Body of pancreas (tissue), 4 donors: ENCODE data around the gene COL4A2. TPM values are rescaled to one million over a fixed set of nuclear protein-coding genes. Genes with fewer than 3 reads are reported as not detected.

Source experiments
- ATAC-seq: fragments of 150-250 bp; one replicate; pipeline ENCODE4 v1.9.1; 2016
- DNase-seq, 4 donors: peaks; one replicate each; pipeline ENCODE4 v3.0.0-alpha.2; 2019
- H3K27ac ChIP-seq, 4 donors: fragments of 200-600 bp; sonication (generic); 1 replicate in 3 of 4; 2 replicates in 1 of 4; pipeline versions ENCODE4 v1.5.1 to v1.6.1; 2016 to 2019; ENCODE audit warnings: mild to moderate bottlenecking in 1 of 4, mixed read lengths in 1 of 4, moderate library complexity in 1 of 4
- H3K27me3 ChIP-seq, 2 donors: fragments of 200-600 bp; sonication (generic); one replicate each; pipeline ENCODE4 v1.6.0; 2016; ENCODE audit warnings: mild to moderate bottlenecking in 1 of 2
- H3K36me3 ChIP-seq, 2 donors: fragments of 200-600 bp; sonication (generic); replicated peaks in 1 of 2; 2 replicates each; pipeline ENCODE4 v1.5.1; 2016; ENCODE audit warnings: low read depth in 2 of 2; ENCODE audit not compliant: insufficient read depth in 1 of 2
- H3K4me1 ChIP-seq: fragments of 200-600 bp; sonication (generic); one replicate; pipeline ENCODE4 v1.6.0; 2016
- H3K4me3 ChIP-seq, 2 donors: fragments of 200-600 bp; sonication (generic); 1 replicate in 1 of 2; 2 replicates in 1 of 2; pipeline ENCODE4 v1.5.1; 2016 to 2019
- H3K9me3 ChIP-seq, 3 donors: fragments of 200-600 bp; sonication (generic); 1 replicate in 2 of 3; 2 replicates in 1 of 3; pipeline ENCODE4 v1.5.1; 2016
- POLR2A ChIP-seq, 3 donors: fragments of 450-650 bp; IDR thresholded peaks; one replicate each; pipeline ENCODE4 v1.6.1; 2016; ENCODE audit warnings: antibody characterized with exemption in 3 of 3, mild to moderate bottlenecking in 2 of 3
- WGBS, 2 donors: methylation state at CpG; one replicate each; pipeline ENCODE4 v1.1.5; 2017; 5-methylcytosine and 5-hydroxymethylcytosine counted together
- intact Hi-C: fragments of 100-400 bp; cut with DNase I; formaldehyde crosslinking; loops from one replicate; pipeline ENCODE4 v1.15.1; 2023
- total RNA-seq, 2 donors: library from RNA; depleted of rRNA; stranded (reverse); fragments of >200 nt; gene quantifications; one replicate each; pipeline ENCODE4 v1.1.0, GENCODE V29; 2016
- TF ChIP-seq, protein P1 (sequence below), 7 experiments: fragments of 450-650 bp in 4 of 7; fragments of 200-600 bp in 3 of 7; sonication (generic) in 3 of 7; IDR thresholded peaks; one replicate each; pipeline ENCODE4 v1.5.1; 2016 to 2019; ENCODE audit warnings: antibody characterized with exemption in 7 of 7

Gene COL4A2
- total RNA-seq, 2 donors from 2014 or later, result 69.3 to 230 TPM

DNA sequence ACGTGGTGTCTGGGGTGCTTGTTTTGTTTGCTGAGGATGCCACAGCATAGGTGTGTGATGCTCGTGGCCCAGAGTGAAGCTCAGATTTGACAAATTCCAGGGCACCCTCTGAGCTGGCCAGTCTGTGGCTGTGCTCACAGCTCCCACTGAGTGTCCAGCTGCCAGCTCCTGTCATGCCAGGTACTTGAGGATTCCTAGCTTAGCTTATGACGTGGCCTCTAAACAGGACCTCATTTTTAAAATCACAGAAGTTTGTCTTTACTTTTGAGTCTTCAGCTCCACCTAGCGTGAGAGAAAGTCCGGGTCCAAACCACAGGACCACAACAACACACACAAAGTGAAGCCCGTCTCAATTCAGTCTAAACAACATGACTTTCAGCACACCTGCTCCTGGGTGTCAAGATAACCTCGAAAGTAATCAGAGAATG lies 137.2 kb downstream of the COL4A2 start:
- Histone ChIP-seq H3K4me3 (no peak overlapping the region), H3K27me3 (no peaks in the 10 kb centered on the region), H3K4me1 (peaks cover 6% of the 10 kb centered on the region), H3K36me3 (no peaks in the 10 kb centered on the region), H3K9me3 (no peaks in the 10 kb centered on the region), H3K27ac (no peak overlapping the region)
- no peak for ATAC-seq
- DNase-seq, result no peak
- TF ChIP-seq POLR2A (IDR thresholded peaks at IDR 0.05), result no peak
- TF ChIP-seq, protein P1, sequence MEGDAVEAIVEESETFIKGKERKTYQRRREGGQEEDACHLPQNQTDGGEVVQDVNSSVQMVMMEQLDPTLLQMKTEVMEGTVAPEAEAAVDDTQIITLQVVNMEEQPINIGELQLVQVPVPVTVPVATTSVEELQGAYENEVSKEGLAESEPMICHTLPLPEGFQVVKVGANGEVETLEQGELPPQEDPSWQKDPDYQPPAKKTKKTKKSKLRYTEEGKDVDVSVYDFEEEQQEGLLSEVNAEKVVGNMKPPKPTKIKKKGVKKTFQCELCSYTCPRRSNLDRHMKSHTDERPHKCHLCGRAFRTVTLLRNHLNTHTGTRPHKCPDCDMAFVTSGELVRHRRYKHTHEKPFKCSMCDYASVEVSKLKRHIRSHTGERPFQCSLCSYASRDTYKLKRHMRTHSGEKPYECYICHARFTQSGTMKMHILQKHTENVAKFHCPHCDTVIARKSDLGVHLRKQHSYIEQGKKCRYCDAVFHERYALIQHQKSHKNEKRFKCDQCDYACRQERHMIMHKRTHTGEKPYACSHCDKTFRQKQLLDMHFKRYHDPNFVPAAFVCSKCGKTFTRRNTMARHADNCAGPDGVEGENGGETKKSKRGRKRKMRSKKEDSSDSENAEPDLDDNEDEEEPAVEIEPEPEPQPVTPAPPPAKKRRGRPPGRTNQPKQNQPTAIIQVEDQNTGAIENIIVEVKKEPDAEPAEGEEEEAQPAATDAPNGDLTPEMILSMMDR (IDR thresholded peaks at IDR 0.05), result peak in 1 of 7 experiments; percentile 16
- WGBS, 2 donors, result 38 to 59% methylated on average over 7 of the region's 7 CpGs
- intact Hi-C loops, result no loop called here

DNA sequence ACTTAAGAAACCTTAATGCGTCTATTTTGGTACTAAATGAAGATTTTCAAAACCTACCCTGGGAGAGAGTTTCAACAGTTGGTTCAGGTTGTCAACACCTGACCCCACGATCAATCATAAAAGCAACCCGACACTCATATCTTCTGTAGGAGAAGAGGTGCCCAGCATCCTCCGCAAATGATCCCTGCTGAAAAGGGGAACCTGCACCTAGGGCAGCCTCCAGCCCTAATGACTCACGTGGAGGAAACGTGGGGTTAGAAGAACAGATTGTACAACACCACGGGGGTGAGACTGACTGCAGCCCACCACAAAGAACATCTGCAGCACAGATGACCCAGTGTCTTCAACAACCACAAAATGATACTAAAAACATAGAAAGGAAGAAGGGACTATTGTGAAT lies 138.1 kb downstream of the COL4A2 start:
- H3K9me3 ChIP-seq, result no peaks in the 10 kb centered on the region
- H3K4me1 ChIP-seq, result peaks cover 6% of the 10 kb centered on the region
- WGBS, 2 donors, result 73 to 84% methylated on average over 7 of the region's 7 CpGs
- no peak overlapping the region for H3K4me3 ChIP-seq
- H3K27ac ChIP-seq, result no peak overlapping the region
- H3K27me3 ChIP-seq, result no peaks in the 10 kb centered on the region
- TF ChIP-seq, protein P1 (IDR thresholded peaks at IDR 0.05), result no peak
- no peak for TF ChIP-seq POLR2A (IDR thresholded peaks at IDR 0.05)
- intact Hi-C loops, result no loop called here
- no peak for ATAC-seq
- H3K36me3 ChIP-seq, result no peaks in the 10 kb centered on the region
- DNase-seq, result no peak

DNA sequence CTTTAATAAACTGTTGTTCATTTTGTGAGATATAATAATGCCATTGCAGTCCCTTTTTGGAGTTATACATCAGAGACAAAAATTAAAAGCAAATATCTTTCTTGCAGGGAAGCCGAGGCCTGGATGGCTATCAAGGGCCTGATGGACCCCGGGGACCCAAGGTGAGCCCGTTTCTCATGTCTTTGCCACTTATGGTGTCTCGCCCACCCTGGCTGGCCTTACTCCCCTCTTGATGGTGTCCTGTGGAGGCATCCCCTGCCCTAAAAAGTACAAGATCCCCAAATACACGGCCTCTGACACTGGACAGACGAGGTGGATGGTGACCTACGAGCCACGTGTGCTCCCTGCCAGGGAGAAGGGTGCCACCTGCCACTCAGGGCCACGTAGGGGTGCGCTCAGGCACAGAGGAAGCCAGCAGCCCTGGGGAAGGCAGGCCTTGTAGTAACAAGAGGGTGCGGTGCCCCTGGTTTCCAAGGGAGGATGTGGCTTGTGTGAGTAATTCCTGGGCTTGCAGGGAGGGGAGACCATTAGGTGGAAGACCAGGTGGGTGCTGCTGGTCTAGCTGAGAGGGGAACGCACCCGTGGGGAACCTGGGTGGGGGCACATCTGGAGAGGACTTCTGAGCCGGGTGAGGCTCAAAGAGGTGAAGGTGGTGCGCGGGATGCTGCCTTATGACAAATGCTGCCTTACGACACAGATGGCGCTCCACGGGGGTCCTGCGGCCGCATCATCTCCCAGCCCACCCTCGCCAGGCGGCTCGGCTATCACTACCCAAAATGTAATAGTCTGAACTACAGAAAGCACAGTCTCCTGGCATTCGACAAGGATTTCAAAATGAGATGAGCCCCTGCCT lies 138.9 kb downstream of the COL4A2 start:
- Histone ChIP-seq H3K36me3 (no peaks in the 10 kb centered on the region), H3K4me1 (peaks cover 6% of the 10 kb centered on the region), H3K9me3 (no peaks in the 10 kb centered on the region), H3K27ac (no peak overlapping the region), H3K4me3 (no peak overlapping the region), H3K27me3 (no peaks in the 10 kb centered on the region)
- DNase-seq, result no peak
- intact Hi-C loops, result no loop called here
- TF ChIP-seq, protein P1 (IDR thresholded peaks at IDR 0.05), result no peak
- TF ChIP-seq POLR2A (IDR thresholded peaks at IDR 0.05), result no peak
- 86 to 89% methylated on average over 20 to 25 of the region's 25 CpGs for WGBS, 2 donors
- no peak for ATAC-seq

DNA sequence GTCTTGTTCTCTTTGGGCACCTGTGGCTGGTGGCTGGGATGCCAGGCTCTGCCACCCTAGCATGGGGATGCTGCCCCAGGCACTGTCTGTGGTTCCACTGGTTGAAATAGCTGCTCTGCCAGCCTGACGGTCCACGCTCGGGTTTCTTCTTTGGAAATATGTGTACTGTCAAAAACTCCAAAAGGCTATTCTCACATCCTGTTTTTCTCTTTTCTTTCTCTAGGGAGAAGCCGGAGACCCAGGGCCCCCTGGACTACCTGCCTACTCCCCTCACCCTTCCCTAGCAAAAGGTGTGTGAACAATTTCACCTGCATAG lies 139.4 kb downstream of the COL4A2 start:
- Histone ChIP-seq H3K27ac (no peak overlapping the region), H3K27me3 (no peaks in the 10 kb centered on the region), H3K36me3 (no peaks in the 10 kb centered on the region), H3K4me1 (peaks cover 6% of the 10 kb centered on the region), H3K4me3 (no peak overlapping the region), H3K9me3 (no peaks in the 10 kb centered on the region)
- intact Hi-C loops, result no loop called here
- 64 to 66% methylated on average over 4 of the region's 4 CpGs for WGBS, 2 donors
- ATAC-seq, result no peak
- TF ChIP-seq, protein P1 (IDR thresholded peaks at IDR 0.05), result no peak
- TF ChIP-seq POLR2A (IDR thresholded peaks at IDR 0.05), result no peak
- DNase-seq, result no peak

DNA sequence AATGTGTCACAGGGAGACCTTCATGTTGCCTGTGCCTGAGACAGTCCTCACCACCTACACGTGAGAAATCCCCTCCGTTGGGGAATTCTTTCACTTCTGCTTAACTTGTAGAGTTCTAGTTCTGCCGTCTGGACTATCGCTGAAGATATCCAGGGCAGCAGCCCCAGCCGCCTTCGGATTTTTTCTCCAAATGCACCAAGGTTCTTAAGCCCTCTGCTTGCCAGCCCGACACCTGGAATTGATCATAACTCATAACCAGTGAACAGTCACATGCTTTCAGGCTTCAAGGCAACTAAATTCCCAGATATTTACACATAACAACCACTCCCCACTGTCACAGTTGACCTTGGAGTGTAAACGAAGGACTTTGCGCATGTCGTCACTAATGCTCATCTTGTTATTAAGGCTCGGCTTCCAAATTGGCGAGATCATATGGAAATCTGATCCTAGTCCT lies 140.0 kb downstream of the COL4A2 start:
- no peaks in the 10 kb centered on the region for H3K36me3 ChIP-seq
- no peak overlapping the region for H3K27ac ChIP-seq
- WGBS, 2 donors, result 29 to 40% methylated on average over 12 of the region's 12 CpGs
- intact Hi-C loops, result no loop called here
- ATAC-seq, result peak; percentile 47
- peak in 3 of 4 donors; percentile 44 to 62 (median 46) for DNase-seq
- H3K4me1 ChIP-seq, result peaks cover 6% of the 10 kb centered on the region
- TF ChIP-seq, protein P1 (IDR thresholded peaks at IDR 0.05), result no peak
- TF ChIP-seq POLR2A (IDR thresholded peaks at IDR 0.05), result no peak
- H3K9me3 ChIP-seq, result no peaks in the 10 kb centered on the region
- H3K4me3 ChIP-seq, result no peak overlapping the region
- H3K27me3 ChIP-seq, result no peaks in the 10 kb centered on the region
